IPS-18a (cell line): ENCODE measurements around the gene TBC1D22A.

Source experiments
- H3K27ac ChIP-seq: one replicate; pipeline ENCODE4 v1.5.1; 2013; ENCODE audit warnings: low read length
- H3K27me3 ChIP-seq: one replicate; pipeline ENCODE4 v1.6.1; 2013; ENCODE audit warnings: mild to moderate bottlenecking, low read length; ENCODE audit not compliant: control insufficient read depth, insufficient read depth
- H3K36me3 ChIP-seq: one replicate; pipeline ENCODE4 v1.6.1; 2013; ENCODE audit warnings: low read depth, low read length; ENCODE audit not compliant: control insufficient read depth
- H3K4me1 ChIP-seq: one replicate; pipeline ENCODE4 v1.6.1; 2013; ENCODE audit warnings: low read depth, low read length; ENCODE audit not compliant: control insufficient read depth
- H3K4me3 ChIP-seq: one replicate; pipeline ENCODE4 v1.5.1; 2013; ENCODE audit warnings: low read length
- H3K9ac ChIP-seq: one replicate; pipeline ENCODE4 v1.6.1; 2013; ENCODE audit warnings: mild to moderate bottlenecking, low read length, moderate library complexity
- H3K9me3 ChIP-seq: one replicate; pipeline ENCODE4 v1.6.1; 2013; ENCODE audit warnings: low read depth, low read length; ENCODE audit not compliant: control insufficient read depth

Gene TBC1D22A

GRCh38 chr22:47102081-47102480 lies 339.6 kb downstream of the TBC1D22A start:
- Histone ChIP-seq H3K4me1 (peaks cover 25% of the 10 kb centered on the region), H3K4me3 (no peak overlapping the region), H3K27ac (no peak overlapping the region), H3K9me3 (no peaks in the 10 kb centered on the region), H3K9ac (no peak overlapping the region), H3K36me3 (no peaks in the 10 kb centered on the region), H3K27me3 (no peaks in the 10 kb centered on the region)

GRCh38 chr22:47102648-47103047 lies 340.2 kb downstream of the TBC1D22A start:
- Histone ChIP-seq H3K4me1 (peaks cover 25% of the 10 kb centered on the region), H3K36me3 (no peaks in the 10 kb centered on the region), H3K9me3 (no peaks in the 10 kb centered on the region), H3K27me3 (no peaks in the 10 kb centered on the region), H3K9ac (peak overlapping the region; percentile 53), H3K4me3 (no peak overlapping the region), H3K27ac (peak overlapping the region; percentile 4)

- Histone ChIP-seq H3K4me3 (no peak overlapping the region), H3K27me3 (no peaks in the 10 kb centered on the region), H3K9me3 (no peaks in the 10 kb centered on the region), H3K27ac (no peak overlapping the region), H3K9ac (no peak overlapping the region), H3K4me1 (peaks cover 25% of the 10 kb centered on the region), H3K36me3 (no peaks in the 10 kb centered on the region)
Measured at GRCh38 chr22:47105085-47105484, 342.6 kb downstream of the TBC1D22A start.

GRCh38 chr22:47106806-47107205 lies 344.4 kb downstream of the TBC1D22A start:
- no peaks in the 10 kb centered on the region for H3K36me3 ChIP-seq
- H3K27me3 ChIP-seq, result no peaks in the 10 kb centered on the region
- no peak overlapping the region for H3K27ac ChIP-seq
- no peak overlapping the region for H3K9ac ChIP-seq
- no peaks in the 10 kb centered on the region for H3K9me3 ChIP-seq
- no peak overlapping the region for H3K4me3 ChIP-seq
- peaks cover 15% of the 10 kb centered on the region for H3K4me1 ChIP-seq

GRCh38 chr22:47107431-47107830 lies 345.0 kb downstream of the TBC1D22A start:
- no peaks in the 10 kb centered on the region for H3K36me3 ChIP-seq
- no peaks in the 10 kb centered on the region for H3K27me3 ChIP-seq
- peaks cover 13% of the 10 kb centered on the region for H3K4me1 ChIP-seq
- H3K9ac ChIP-seq, result no peak overlapping the region
- no peak overlapping the region for H3K27ac ChIP-seq
- H3K4me3 ChIP-seq, result no peak overlapping the region
- H3K9me3 ChIP-seq, result no peaks in the 10 kb centered on the region

GRCh38 chr22:47110817-47111443 lies 348.5 kb downstream of the TBC1D22A start:
- no peaks in the 10 kb centered on the region for H3K9me3 ChIP-seq
- no peak overlapping the region for H3K4me3 ChIP-seq
- no peaks in the 10 kb centered on the region for H3K36me3 ChIP-seq
- H3K9ac ChIP-seq, result no peak overlapping the region
- H3K27me3 ChIP-seq, result no peaks in the 10 kb centered on the region
- H3K27ac ChIP-seq, result no peak overlapping the region
- H3K4me1 ChIP-seq, result no peaks in the 10 kb centered on the region

- Histone ChIP-seq H3K27me3 (no peaks in the 10 kb centered on the region), H3K4me3 (no peak overlapping the region), H3K27ac (no peak overlapping the region), H3K9ac (no peak overlapping the region), H3K9me3 (no peaks in the 10 kb centered on the region), H3K4me1 (no peaks in the 10 kb centered on the region), H3K36me3 (no peaks in the 10 kb centered on the region)
Measured at GRCh38 chr22:47111626-47112581, 349.5 kb downstream of the TBC1D22A start.

GRCh38 chr22:47112582-47112965 lies 350.1 kb downstream of the TBC1D22A start:
- Histone ChIP-seq H3K27ac (no peak overlapping the region), H3K4me1 (no peaks in the 10 kb centered on the region), H3K27me3 (no peaks in the 10 kb centered on the region), H3K4me3 (no peak overlapping the region), H3K36me3 (no peaks in the 10 kb centered on the region), H3K9me3 (no peaks in the 10 kb centered on the region), H3K9ac (no peak overlapping the region)

GRCh38 chr22:47112994-47113852 lies 350.8 kb downstream of the TBC1D22A start:
- no peaks in the 10 kb centered on the region for H3K27me3 ChIP-seq
- no peaks in the 10 kb centered on the region for H3K9me3 ChIP-seq
- H3K36me3 ChIP-seq, result no peaks in the 10 kb centered on the region
- H3K4me3 ChIP-seq, result no peak overlapping the region
- no peak overlapping the region for H3K27ac ChIP-seq
- no peak overlapping the region for H3K9ac ChIP-seq
- H3K4me1 ChIP-seq, result no peaks in the 10 kb centered on the region

- Histone ChIP-seq H3K36me3 (no peaks in the 10 kb centered on the region), H3K9ac (no peak overlapping the region), H3K27ac (no peak overlapping the region), H3K4me1 (no peaks in the 10 kb centered on the region), H3K27me3 (no peaks in the 10 kb centered on the region), H3K4me3 (no peak overlapping the region), H3K9me3 (no peaks in the 10 kb centered on the region)
Measured at GRCh38 chr22:47113853-47114415, 351.5 kb downstream of the TBC1D22A start.
